GM12801 (cell line): Measurements from ENCODE around the gene ZNF331.

ENCODE experiments used
- CTCF ChIP-seq: IDR thresholded peaks from one replicate; pipeline ENCODE4 v1.5.1; 2011; ENCODE audit warnings: control low read depth; ENCODE audit not compliant: insufficient read length; ENCODE audit errors: extremely low read depth

Gene ZNF331

DNA sequence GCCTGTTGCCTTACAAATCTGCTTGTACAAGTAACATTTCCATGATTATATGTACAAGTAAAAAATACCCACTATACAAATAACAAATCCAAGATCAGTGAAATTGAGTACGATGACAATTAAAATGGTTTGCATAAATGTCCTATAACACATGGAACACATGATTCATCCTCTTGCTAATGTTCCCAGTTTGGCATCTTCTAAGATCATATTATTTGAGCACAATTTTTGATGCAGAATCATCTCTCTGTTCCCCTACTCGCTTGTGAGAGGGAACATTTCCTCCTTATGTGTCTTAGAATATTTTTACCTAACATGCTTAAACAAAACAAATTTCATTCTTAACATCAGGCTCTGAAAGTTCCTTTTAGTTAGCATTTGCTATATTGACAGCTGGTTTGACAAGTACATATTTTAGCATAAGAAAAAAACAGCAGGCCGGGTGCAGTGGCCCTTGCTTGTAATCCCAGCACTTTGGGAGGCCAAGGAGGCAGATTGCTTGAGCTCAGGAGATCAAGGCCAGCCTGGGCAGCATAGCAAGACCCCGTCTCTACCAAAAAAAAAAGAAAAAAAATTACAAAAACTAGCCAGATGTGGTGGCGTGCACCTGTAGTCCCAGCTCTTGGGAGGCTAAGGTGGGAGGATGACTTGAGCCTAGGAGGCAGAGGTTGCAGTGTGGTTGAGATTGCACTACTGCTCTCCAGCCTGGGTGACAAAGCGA lies 14.2 kb downstream of the ZNF331 start:
- no peak for TF ChIP-seq CTCF

GRCh38 chr19:53553156-53553555 lies 15.2 kb downstream of the ZNF331 start:
- no peak for TF ChIP-seq CTCF

DNA sequence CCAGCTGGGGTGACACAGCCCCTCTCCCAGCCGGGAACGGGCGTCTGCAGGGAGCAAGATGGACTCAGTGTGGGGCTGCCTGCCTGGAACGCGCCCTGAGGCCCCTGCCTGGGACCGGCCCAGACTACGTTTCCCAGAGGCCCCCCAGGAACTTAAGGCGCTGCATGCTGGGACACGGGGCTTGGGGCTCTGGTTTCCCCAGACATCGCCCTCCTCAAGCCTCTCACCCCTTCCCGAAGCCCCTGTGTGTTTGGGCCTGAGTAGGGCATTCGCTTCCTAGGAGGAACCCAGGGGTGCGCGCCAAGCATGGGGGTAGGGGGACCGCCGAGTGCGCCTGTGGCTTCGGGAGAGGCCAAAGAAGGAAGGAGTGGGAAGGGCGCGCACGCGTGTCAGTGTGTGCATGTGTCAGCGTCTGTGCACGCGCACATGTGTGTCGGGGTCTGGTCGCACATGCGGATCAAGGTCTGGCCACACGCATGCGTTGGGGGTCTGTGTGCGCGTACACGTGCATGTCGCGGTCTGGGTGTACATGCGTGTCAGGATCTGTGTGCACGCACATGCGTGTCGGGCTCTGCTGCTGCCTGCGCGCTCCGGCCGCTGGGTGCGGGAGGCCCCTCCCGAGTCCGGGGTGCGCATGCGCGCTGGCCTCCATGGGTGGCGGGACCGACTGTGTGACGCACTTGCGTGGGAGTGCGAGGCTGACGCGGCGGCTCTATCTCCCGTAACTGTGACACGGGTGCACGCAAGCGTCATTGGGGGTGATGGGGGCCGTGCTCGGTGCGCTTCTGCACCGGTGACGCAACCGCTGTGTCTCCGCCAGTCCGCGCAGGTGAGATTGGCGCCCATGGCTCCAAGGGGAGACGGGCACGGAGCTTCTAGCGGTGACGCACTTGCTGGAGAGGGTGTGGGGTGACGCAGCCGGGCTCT lies 16.2 kb downstream of the ZNF331 start:
- no peak for TF ChIP-seq CTCF

GRCh38 chr19:53554804-53555203 lies 16.9 kb downstream of the ZNF331 start:
- no peak for TF ChIP-seq CTCF

GRCh38 chr19:53555352-53555751 lies 17.4 kb downstream of the ZNF331 start:
- no peak for TF ChIP-seq CTCF

DNA sequence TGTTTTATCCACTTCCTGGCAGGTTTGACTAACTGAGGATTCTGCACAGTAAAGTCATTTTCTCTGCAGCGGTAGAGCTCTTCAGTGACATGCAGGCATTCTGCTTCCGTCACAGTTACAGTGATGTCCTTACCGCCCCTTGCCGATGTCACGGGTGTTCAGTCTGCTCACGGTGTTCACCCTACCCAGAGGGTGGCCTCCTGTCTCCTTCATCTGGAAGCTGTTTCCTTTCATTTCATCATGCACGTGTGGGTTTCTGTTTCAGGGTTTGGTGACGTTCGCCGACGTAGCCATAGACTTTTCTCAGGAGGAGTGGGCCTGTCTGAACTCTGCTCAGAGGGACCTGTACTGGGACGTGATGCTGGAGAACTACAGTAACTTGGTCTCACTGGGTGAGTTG lies 33.4 kb downstream of the ZNF331 start:
- TF ChIP-seq CTCF, result no peak

DNA sequence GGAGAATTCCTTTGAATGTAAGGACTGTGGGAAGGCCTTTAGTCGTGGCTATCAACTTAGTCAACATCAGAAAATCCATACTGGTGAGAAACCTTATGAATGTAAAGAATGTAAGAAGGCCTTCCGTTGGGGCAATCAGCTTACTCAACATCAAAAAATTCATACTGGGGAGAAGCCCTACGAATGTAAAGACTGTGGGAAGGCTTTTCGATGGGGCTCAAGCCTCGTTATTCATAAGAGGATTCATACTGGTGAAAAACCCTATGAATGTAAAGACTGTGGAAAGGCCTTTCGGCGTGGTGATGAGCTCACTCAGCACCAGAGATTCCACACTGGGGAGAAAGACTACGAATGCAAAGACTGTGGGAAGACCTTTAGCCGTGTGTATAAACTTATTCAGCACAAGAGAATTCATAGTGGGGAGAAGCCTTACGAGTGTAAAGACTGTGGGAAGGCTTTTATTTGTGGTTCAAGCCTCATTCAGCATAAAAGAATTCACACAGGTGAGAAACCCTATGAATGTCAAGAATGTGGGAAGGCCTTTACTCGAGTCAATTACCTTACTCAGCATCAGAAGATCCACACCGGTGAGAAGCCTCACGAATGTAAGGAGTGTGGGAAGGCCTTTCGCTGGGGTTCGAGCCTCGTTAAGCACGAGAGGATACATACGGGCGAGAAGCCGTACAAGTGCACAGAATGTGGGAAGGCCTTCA lies 39.2 kb downstream of the ZNF331 start:
- no peak for TF ChIP-seq CTCF
